Middle frontal gyrus (tissue), 1 donor: Measurements from ENCODE around the gene MORC2.

ENCODE experiments used
- DNase-seq: peaks from one replicate; pipeline ENCODE4 v3.0.0-alpha.2; 2015; ENCODE audit warnings: low spot score; ENCODE audit errors: extremely low spot score

Gene MORC2

GRCh38 chr22:30968015-30968923 lies at the start of gene MORC2:
MORC2 (minus strand) TSS chr22:30968774; CDS start chr22:30967889, 885 bp downstream.
- DNase-seq, result no peak

GRCh38 chr22:31005535-31005934 lies 37.0 kb upstream of the MORC2 start:
- DNase-seq, result no peak

GRCh38 chr22:31001124-31001770 lies 32.7 kb upstream of the MORC2 start:
- no peak for DNase-seq

- no peak for DNase-seq
Observed at GRCh38 chr22:30998329-30998728, 29.8 kb upstream of the MORC2 start.

- DNase-seq, result no peak
Observed at GRCh38 chr22:30996462-30996861, 27.9 kb upstream of the MORC2 start.

GRCh38 chr22:30994960-30995359 lies 26.4 kb upstream of the MORC2 start:
- DNase-seq, result no peak

- DNase-seq, result no peak
Observed at GRCh38 chr22:30992565-30992964, 24.0 kb upstream of the MORC2 start.

- DNase-seq, result no peak
Observed at GRCh38 chr22:30990690-30991089, 22.1 kb upstream of the MORC2 start.

GRCh38 chr22:30989474-30989873 lies 20.9 kb upstream of the MORC2 start:
- DNase-seq, result no peak

- no peak for DNase-seq
Observed at GRCh38 chr22:30985561-30986208, 17.1 kb upstream of the MORC2 start.

- DNase-seq, result no peak
Observed at GRCh38 chr22:30984317-30984716, 15.7 kb upstream of the MORC2 start.

GRCh38 chr22:30982512-30982911 lies 13.9 kb upstream of the MORC2 start:
- no peak for DNase-seq

- DNase-seq, result no peak
Observed at GRCh38 chr22:30979932-30980331, 11.4 kb upstream of the MORC2 start.

- no peak for DNase-seq
Observed at GRCh38 chr22:30978304-30978962, 9.9 kb upstream of the MORC2 start.

GRCh38 chr22:30970356-30970746 lies 1.8 kb upstream of the MORC2 start:
- no peak for DNase-seq

- no peak for DNase-seq
Observed at GRCh38 chr22:30969532-30970355, 1.2 kb upstream of the MORC2 start.

GRCh38 chr22:30968924-30969531 lies 454 bp upstream of the MORC2 start, which contains the start of gene TUG1:
TUG1 (plus strand) TSS chr22:30969265.
- peak; percentile 94 for DNase-seq

- no peak for DNase-seq
Observed at GRCh38 chr22:30964858-30965257, 3.7 kb downstream of the MORC2 start.

GRCh38 chr22:30955153-30955552 lies 13.4 kb downstream of the MORC2 start:
- DNase-seq, result no peak

GRCh38 chr22:30953206-30953605 lies 15.4 kb downstream of the MORC2 start:
- no peak for DNase-seq
